ENCODE results near the gene OGFOD2.
A peak's percentile ranks its signal among the peaks of the same experiment; 100 is the strongest.
"Not testable (repeated sequence)": the region's sequence is repeated elsewhere in the genome, so short reads cannot be mapped to it uniquely, and the experiment has no call there.

Gene OGFOD2

DNA sequence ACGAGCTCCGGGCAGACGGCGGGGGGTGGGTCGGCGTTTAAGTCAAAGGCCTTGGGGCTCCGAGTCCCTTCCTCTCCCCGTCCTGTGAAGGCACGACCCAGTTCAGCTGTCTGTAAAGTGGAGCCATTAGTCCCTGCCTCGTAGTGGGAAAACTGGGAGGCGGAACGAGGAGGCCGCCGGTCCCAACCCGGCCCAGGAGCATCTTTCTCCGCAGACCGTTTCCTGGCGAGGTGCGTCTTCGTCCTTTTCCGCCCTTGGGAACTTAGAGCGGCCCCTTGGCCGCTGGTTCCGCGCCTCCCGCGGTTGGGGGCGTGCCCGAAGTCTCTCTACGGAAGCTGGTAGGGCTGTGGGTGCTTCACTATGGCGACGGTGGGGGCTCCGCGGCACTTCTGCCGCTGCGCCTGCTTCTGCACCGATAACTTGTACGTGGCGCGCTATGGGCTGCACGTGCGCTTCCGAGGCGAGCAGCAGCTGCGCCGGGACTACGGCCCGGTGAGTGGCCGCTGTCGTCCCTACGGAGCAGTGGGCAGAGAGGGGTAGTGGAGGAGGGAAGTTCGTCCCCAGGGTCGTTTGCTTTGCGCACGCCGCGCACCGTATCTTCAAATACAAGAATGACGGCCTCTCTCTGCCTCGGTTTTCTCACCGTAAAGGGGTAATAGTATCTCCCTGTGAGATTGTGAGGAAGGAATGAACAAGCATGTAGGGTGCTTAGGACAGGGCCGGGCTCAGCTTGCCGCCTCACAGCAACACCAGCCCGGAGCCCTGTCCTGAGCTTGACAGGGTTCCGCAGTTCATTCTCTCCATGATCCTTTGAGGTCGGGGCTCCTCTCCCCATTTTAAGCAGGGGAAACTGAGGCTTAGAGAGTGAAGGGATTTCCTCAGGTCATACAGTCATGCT lies at the start of gene OGFOD2:
TSS of gene OGFOD2 (plus strand) at position 353 of the 898 bp plus-strand sequence. CDS start at position 361, 8 bp downstream.
- peak; percentile 95 for DNase-seq (ENCODE audit: low read depth, low spot score)

DNA sequence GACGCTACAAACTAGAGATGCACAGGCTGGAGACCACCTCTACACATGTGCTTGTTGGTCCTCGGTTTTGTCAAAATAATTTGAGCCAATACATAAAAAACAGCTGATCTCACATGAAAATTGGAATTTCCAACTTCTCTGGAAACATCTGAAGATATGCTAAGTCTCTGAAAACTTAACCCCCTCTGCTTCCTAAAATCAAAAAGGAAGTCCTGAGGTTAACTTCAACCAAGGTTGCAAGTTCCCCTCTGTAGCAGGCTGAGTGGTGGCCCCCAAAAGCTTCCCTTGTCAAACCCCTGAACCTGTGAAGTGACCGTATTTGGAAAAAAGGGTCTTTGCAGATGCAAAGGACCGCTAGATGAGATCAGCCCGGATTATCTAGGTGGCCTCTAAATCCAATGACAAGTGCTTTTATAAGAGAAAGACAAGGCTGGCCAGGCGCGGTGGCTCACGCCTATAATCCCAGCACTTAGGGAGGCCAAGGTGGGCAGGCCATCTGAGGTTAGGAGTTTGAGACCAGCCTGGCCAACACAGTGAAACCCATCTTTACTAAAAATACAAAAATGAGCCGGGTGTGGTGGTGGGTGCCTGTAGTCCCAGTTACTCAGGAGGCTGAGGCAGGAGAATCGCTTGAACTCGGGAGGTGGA lies 47.2 kb upstream of the OGFOD2 start:
- no peak for DNase-seq (ENCODE audit: low read depth, low spot score)

DNA sequence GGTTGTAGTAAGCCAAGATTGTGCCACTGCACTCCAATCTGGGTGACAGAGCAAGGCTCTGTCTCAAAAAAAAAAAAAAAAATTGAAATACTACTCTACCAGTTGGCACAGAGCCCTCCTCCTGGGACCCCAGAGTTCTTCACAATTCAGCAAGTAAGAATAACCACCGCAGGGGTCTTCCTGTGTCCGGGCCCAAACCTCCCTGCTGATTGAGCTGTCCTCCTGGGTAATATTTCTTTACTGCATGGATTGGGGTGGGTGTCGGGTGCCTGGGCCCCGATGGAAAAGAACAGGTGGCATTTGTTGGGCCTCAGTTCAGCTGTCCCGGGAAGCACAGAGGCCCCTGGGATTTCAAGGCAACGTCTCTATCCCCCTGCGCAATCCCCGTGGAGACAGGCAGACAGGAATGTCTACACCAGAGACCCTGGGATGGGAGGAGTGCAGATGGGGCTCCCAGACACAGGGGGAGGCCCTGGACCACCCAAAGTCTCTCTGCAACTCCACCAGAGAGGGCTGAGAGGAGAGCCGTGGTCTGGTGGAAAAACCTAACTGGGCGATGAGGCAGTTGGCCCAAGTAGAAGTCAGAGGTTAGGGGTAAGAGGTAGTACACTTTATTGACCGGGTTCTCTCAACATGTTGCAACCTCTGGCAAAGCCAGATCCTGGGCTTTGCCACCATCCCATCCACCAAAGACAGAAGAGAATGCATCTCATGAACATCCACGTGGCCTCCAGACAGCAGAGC lies 46.5 kb upstream of the OGFOD2 start:
- no peak for DNase-seq (ENCODE audit: low read depth, low spot score)

DNA sequence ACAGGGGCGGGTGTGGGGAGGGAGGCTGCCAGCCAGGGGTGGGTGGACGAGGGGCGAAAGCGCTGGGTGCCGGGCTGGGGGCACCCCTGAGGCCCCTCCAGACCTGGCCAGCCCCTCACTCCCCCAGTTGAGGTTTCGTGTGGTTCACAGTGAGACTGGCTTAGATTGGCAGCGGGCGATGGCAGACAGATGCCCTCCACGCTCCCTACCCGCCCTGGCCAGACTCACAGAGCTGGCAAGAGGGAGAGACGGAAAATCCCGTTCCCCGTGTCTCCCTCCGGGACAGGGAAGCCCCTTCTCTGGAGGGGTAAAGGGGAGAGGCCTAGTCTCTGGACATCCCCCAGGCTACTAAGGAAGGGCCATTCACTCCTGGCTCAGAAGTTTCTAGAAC lies 45.9 kb upstream of the OGFOD2 start:
- no peak for DNase-seq (ENCODE audit: low read depth, low spot score)

DNA sequence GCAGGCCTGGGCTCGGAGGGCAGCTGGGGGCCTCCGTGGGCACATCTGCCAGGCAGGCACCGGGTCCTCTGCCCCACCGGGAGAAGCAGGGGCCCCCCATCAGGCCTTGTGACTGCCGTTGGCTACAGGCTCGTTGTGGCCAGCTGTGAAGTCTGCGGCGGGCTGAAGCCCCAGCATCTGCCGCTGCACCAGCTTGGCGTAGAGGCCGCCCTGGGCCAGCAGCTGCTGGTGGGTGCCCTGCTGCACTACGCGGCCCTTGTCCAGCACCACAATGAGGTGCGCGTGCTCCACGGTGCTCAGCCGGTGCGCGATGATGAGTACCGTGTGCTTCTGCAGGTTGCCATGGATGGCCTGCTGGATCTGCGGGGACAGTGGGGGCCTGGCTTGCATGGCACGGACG lies 45.2 kb upstream of the OGFOD2 start:
- DNase-seq (ENCODE audit: low read depth, low spot score), result no peak

DNA sequence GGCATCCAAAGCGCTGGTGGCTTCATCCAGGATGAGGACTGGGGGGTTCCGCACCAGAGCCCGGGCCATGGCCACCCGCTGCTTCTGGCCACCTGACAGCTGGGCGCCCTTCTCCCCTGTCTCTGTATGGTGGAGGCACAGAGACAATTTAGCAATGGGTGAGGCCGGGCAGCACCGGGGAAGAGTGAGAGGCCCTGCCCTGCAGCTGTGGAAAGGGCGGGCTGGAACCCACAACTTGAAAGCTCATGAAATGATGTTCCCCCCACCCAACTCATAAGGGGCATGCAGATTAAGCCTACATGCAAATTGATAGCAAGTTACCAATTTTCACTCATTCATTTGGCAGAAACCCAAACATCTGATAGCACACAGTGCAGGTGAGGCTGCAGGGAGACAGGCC lies 42.8 kb upstream of the OGFOD2 start:
- no peak for DNase-seq (ENCODE audit: low read depth, low spot score)

DNA sequence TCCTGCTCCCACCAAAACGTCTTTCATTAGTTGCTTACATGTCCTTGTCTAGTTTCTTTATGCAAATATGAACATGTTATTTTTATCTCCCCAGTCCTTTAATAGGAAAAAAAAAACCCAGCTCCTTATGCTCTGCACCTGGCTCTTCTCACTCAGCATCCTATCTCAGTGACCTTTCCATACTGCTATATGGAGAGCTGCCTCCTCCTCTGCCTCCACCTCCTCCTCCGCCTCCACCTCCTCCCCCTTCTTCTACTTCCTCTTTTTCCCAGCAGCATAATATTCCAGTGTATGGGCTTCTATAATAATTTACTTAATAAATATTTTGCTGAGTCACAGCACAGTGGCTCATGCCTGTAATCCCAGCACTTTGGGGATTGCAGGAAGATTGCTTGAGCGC lies 40.3 kb upstream of the OGFOD2 start:
- DNase-seq (ENCODE audit: low read depth, low spot score), result no peak

DNA sequence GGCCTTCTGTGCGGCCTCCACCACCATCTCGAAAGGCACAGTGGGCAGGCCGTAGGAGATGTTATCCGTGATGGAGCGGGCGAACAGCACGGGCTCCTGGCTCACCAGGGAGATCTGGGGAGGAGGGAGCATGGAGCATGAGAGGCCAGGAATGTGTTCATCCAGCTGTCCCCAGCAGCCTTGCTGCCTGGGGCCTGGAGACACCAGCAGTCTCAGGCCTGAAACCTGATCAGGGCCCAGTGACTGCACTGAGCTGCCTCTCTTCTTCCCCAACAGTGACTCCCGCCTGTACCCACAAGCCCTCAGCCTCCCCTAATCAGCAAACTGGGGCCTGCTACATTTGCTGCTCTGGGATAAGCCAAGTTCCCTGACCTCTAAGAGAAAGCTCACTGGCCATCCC lies 39.7 kb upstream of the OGFOD2 start:
- peak; percentile 85 for DNase-seq (ENCODE audit: low read depth, low spot score)

DNA sequence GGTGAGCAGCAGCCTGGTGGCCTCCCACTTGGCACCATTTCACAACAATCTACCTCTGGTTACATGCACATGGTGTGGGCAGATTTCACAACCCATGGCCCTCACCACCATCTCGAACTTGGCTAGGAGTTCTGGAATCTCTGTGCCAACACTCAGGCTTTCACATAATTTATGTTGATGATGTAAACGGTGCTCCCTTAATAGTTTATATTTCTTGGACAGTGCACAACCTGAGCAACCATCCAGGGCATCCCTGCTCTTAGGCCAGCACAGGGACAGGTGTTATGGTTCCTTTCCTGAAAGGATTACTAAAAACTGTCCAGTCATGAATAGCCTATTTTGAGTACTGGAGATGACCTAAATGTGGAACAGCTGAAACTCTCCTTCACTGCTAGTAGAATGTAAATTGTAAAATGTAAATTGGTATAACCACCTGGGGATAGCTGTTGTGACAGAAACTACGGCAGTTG lies 37.4 kb upstream of the OGFOD2 start:
- DNase-seq (ENCODE audit: low read depth, low spot score), result no peak

DNA sequence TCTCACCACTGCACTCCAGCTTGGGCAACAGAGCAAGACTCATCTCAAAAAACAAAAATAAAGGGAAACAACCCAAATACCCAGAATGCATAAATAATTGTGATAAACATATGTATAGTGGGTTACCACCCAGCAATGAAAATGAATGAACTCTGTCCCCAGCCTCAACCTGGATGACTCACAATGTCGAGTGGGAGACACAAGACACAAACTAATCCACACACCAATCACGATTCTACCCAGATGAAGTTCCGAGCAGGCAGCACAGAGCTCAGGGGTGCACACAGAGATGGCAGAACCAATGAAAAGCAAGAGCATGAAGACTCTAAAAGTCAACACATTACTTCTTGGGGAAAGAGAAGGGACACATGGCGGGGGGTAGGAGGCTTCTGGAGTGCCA lies 35.9 kb upstream of the OGFOD2 start:
- no peak for DNase-seq (ENCODE audit: low read depth, low spot score)

DNA sequence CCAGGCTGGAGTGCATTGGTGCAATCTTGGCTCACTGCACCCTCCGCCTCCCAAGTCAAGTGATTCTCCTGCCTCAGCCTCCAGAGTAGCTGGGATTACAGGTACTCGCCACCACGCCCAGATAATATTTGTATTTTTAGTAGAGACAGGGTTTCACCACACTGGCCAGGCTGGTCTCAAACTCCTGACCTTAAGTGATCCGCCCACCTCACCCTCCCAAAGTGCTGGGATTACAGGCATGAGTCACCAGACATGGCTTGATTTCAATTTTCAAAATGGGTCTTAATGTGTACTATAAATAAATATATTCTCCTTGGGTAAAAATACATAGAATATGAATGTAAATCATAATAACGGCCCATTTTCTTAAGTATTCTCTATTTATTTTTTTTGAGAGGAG lies 33.7 kb upstream of the OGFOD2 start:
- DNase-seq (ENCODE audit: low read depth, low spot score), result not testable (repeated sequence)

DNA sequence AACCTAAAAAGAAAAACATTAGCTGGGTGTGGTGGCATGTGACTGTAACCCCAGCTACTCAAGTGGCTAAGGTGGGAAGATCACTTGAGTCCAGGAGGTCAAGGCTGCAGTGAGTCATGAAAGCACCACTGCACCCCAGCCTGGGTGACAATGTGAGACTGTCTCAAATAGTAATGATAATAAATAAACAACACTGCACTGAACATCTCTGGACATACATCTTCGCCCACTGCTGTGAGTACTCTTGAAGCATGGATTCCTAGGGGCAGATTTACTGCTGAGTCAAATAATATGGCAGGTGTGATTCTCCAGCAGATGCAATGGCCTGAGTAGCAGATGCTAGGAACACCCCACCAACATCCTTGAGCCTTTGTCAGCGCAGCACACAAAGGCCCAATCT lies 32.4 kb upstream of the OGFOD2 start:
- no peak for DNase-seq (ENCODE audit: low read depth, low spot score)

DNA sequence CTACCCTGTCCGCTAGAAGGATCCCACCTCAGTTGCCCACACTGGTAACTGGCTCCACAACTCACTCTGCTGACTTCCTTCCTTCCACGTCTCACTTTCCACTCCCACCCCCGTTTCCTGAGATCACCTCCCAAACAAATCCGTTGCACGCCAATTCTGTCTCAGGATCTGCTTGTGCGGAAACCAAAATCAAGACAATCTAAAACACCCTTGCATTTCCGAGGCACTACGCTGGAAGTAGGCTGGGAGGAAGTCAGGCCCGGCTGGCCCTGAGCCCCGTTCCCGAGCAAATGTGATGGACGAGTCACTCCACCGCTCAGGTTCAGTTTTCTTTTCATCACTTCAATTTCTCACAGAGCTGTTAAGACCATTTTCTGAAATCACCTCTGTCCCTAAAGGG lies 31.8 kb upstream of the OGFOD2 start:
- no peak for DNase-seq (ENCODE audit: low read depth, low spot score)

DNA sequence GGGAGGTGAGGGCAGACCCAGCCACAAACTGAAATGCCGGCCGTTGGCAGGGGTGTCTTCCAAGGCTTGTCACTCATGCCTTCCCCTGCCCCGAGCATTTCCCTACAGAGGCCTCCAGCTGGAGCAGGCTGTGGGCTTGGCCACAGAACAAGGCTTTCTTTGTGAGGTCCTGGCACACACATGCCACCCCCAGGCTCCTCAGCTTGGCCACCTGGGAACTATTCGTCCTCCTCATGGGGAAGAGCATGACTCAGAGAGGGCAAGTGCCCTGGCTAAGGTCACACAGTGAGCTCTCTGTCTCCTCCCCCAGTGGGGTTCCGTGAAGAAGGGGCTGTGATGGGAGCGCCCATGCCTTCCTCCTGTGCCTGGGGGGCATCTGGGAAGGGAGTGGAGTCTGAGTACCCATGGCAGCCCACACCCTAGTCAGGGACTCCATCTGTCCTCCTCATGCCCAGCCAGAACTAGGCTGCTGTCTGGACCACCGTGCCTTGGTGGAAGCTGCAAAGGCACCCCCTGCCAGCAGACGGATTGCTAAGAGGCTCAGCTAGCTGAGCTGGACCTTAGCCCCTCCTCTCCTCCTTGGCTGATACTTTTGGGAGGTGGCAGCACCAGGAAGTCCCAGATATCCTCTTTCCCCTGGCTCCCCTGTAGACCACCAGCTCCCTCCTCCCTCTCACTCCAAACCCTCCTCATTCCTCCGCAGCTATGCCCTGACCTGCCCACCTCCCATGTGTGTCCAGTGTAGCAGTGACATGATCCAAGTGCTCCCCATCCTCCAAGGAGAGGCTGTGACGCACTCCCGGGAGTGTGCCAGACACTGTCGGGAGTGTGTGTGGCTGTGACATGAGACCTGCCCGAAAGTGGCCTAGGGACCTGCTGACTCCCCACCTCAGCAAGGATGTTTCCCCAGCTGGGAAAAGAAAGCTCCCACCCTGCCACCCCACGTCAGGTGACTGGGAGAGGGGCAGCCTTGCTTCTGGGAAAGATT lies 30.1 kb upstream of the OGFOD2 start:
- DNase-seq (ENCODE audit: low read depth, low spot score), result no peak

DNA sequence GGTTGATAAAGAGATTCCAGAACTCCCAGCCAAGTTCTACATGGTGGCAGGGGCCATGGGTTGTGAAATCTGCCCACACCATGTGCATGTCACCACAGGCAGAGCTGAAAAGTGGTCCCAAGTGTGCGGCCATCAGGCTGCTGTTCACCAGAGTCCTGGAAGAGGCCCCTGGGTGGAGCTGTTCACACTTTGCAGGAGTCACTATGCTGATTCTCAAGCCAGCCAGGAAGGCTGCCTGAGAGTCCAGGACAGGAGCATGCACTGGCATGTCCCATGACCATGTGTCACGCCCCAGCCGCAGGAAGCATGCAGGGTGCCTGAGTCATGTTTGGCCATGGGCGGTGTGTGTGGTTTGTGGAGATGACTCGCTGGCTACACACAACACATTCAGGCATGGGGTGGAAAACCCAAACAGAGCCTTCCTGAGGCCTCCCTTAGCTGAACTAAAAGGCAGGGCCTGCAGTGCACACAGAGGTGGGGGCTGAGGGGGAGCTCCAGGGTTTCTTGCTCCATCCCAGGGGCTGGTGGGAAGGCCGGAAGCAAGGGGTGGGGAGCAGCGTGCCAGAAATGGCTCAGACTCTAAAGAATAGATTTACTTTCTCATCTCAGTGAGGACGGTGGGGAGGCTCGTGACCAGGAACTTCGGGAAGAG lies 28.2 kb upstream of the OGFOD2 start:
- DNase-seq (ENCODE audit: low read depth, low spot score), result peak; percentile 70

DNA sequence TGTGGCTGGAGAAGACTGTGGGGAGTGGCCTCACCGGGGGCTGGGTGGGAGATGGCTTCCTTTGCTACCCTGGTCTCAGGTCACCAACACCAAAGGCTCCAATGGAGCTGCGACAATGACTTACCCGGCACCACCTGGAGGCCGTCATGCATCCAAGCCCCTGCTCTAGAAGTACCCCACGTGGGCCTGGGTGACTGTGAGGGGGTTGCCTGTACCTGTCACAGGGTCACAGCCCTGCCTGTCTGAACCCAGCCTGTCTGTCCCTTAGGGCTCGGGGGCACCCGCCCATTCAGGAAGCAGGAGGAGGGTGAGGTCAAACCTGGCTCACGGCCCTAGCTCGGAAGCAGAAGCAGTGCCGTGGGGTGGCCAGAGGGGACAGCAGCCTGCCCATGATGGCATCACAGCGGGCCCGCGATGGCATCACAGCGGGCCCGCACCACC lies 27.7 kb upstream of the OGFOD2 start:
- DNase-seq (ENCODE audit: low read depth, low spot score), result no peak

DNA sequence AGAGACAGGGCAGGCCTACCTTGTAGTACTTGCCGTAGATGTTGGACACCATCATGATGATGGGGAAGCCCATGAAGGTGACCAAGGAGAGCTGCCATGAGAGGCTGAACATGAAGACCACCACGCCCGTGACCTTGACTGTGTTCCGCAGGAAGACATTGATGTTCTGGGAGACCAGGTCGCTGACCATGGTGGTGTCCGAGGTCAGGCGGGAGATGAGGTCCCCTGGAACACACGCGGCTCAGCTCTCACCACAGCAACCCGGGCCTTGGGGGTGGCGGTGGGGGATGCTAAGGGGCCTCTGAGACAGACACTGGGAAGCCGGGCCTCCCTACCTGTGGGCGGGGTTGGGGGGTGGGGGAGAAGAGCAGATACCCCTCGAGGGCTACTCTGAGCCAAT lies 26.4 kb upstream of the OGFOD2 start:
- no peak for DNase-seq (ENCODE audit: low read depth, low spot score)

DNA sequence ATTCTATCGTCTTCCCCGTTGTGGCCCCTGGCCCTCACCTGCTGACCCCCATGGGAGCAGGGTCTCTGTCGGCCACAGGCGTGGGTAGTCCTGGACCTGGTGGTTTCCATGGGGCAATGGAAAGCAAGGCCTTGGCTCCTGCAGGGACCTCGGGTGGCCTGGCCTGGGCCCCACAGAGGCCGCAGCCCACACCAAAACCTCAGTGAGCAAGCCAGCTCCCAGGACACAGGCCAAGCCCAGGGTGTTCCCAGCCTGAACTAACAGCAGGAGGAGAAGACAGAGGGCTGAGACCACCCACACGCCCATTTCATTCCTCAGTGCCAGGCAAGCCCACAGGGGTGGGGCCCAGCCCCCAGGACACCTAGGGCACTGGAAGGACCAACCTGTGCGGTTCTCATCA lies 25.6 kb upstream of the OGFOD2 start:
- DNase-seq (ENCODE audit: low read depth, low spot score), result no peak

DNA sequence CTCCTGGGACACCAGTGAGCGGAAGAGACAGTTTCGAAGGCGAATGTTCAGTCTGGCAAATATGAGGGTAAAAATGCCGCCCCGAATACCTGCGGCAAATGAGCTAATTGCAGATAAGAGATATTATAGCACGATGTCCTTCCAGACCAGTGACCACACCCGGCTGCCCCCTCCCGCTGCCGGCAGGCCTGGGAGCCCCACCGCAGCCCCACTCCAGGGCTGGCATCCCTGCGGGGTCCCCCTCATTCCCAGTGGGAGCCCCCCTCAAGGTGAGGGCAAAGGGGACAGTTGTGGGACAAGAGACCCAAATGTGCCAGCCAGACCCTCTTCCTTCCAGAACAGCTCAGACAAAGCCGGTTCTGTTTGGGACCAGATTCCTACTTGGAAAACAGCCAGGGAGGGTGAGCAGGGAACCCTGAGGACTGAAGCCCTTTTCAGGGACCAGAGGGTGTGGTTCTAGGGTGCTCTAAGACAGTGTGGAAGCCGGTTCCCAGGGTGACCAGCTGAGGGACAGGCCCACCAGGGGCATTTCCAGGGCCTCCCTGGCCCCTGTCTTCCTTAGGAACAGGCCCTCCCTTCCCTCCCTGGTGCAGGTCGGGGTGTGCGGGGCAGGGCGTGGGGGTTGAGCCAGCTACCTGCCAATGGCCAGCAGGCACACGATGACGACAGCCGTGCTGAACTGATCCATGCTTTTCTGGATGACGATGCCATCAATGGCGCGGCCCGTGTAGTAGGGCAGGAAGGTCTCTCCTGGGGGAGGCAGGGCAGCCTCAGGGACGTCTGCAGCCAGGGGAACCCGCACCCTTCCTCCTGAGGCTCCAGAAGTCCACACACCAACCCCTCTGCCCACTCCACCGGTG lies 25.0 kb upstream of the OGFOD2 start:
- no peak for DNase-seq (ENCODE audit: low read depth, low spot score)

DNA sequence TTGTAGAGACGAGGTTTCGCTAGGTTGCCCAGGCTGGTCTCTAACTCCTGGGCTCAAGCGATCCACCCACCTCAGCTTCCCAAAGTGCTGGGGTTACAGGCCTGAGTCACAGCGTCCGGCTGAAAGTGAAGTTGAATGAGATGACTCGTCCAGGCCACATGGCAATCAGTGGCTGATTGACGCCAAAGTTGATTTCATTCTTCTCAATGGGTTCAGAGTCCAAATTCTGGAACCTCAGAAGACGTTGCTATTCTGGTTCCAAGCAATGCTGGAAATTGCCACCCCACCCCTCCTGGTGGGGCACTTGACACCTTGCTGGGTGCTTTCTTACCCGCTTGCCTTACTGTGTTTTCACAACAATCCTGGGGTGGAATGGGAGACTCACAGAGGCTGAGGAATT lies 23.6 kb upstream of the OGFOD2 start:
- DNase-seq (ENCODE audit: low read depth, low spot score), result no peak
